Liver (tissue), 9 donors: ENCODE measurements around the gene ARHGAP4. TPM values are rescaled to one million over a fixed set of nuclear protein-coding genes. Genes with fewer than 3 reads are reported as not detected.

Source experiments
- DNase-seq: peaks from one replicate; pipeline ENCODE4 v3.0.0-alpha.2; 2017; ENCODE audit warnings: low spot score
- H3K27ac ChIP-seq, 2 donors: one replicate each; pipeline ENCODE4 v1.7.0; 2013; ENCODE audit warnings: inconsistent platforms in 2 of 2, low read length in 2 of 2, control low read depth in 1 of 2, low read depth in 1 of 2, mild to moderate bottlenecking in 1 of 2
- H3K27me3 ChIP-seq, 4 donors: one replicate each; pipeline versions ENCODE4 v1.6.1 to v1.7.0; 2013; ENCODE audit warnings: low read length in 3 of 4, inconsistent platforms in 1 of 4, mild to moderate bottlenecking in 1 of 4, moderate library complexity in 1 of 4; ENCODE audit not compliant: control insufficient read depth in 4 of 4, insufficient read depth in 4 of 4
- H3K36me3 ChIP-seq, 4 donors: one replicate each; pipeline versions ENCODE4 v1.6.1 to v1.7.0; 2013; ENCODE audit warnings: low read length in 3 of 4, mild to moderate bottlenecking in 3 of 4, low read depth in 1 of 4, moderate library complexity in 1 of 4; ENCODE audit not compliant: control insufficient read depth in 4 of 4, insufficient read depth in 3 of 4
- H3K4me1 ChIP-seq, 4 donors: one replicate each; pipeline versions ENCODE4 v1.6.1 to v1.7.0; 2013; ENCODE audit warnings: low read length in 3 of 4, mild to moderate bottlenecking in 3 of 4, moderate library complexity in 1 of 4; ENCODE audit not compliant: control insufficient read depth in 4 of 4, insufficient read depth in 4 of 4
- H3K4me3 ChIP-seq, 3 donors: one replicate each; pipeline versions ENCODE4 v1.6.1 to v1.7.0; 2013; ENCODE audit warnings: low read length in 3 of 3, control low read depth in 1 of 3, low read depth in 1 of 3, mild to moderate bottlenecking in 1 of 3
- H3K9ac ChIP-seq, 2 donors: one replicate each; pipeline ENCODE4 v1.7.0; 2013; ENCODE audit warnings: low read length in 2 of 2, mild to moderate bottlenecking in 2 of 2, moderate library complexity in 2 of 2, control low read depth in 1 of 2, low read depth in 1 of 2
- H3K9me3 ChIP-seq, 4 donors: one replicate each; pipeline versions ENCODE4 v1.6.1 to v1.7.0; 2013; ENCODE audit warnings: low read length in 3 of 4; ENCODE audit not compliant: control insufficient read depth in 4 of 4
- EGR1 ChIP-seq, 2 donors: IDR thresholded peaks; 2 replicates each; pipeline ENCODE4 v1.6.1; 2016 to 2018; ENCODE audit warnings: antibody characterized with exemption in 2 of 2, low read depth in 2 of 2
- FOXA1 ChIP-seq: IDR thresholded peaks from 2 replicates; pipeline ENCODE4 v1.6.1; 2016; ENCODE audit warnings: antibody characterized with exemption
- FOXA2 ChIP-seq: IDR thresholded peaks from 2 replicates; pipeline ENCODE4 v1.6.1; 2016; ENCODE audit warnings: antibody characterized with exemption
- GABPA ChIP-seq, 2 donors: IDR thresholded peaks in 1 of 2; conservative IDR thresholded peaks in 1 of 2; 2 replicates each; pipeline ENCODE4 v1.6.1; 2016; ENCODE audit warnings: antibody characterized with exemption in 2 of 2, mild to moderate bottlenecking in 1 of 2, moderate library complexity in 1 of 2
- HNF4A ChIP-seq, 2 donors: conservative IDR thresholded peaks; 2 replicates each; pipeline ENCODE4 v1.6.1; 2016; ENCODE audit warnings: antibody characterized with exemption in 2 of 2, mild to moderate bottlenecking in 2 of 2
- HNF4G ChIP-seq: IDR thresholded peaks from 2 replicates; pipeline ENCODE4 v1.6.1; 2016; ENCODE audit warnings: antibody characterized with exemption
- RXRA ChIP-seq, 2 donors: IDR thresholded peaks; 2 replicates each; pipeline ENCODE4 v1.6.1; 2017 to 2018; ENCODE audit warnings: antibody characterized with exemption in 2 of 2, mild to moderate bottlenecking in 1 of 2
- SP1 ChIP-seq: IDR thresholded peaks from 2 replicates; pipeline ENCODE4 v1.6.1; 2018; ENCODE audit warnings: antibody characterized with exemption, mild to moderate bottlenecking
- YY1 ChIP-seq: IDR thresholded peaks from 2 replicates; pipeline ENCODE4 v1.6.1; 2016; ENCODE audit warnings: antibody characterized with exemption, mild to moderate bottlenecking
- WGBS: extraction: QIAGEN DNeasy Blood & Tissue Kit; methylation state at CpG from one replicate; pipeline ENCODE4 v1.1.7; 2013; 5-methylcytosine and 5-hydroxymethylcytosine counted together
- polyA plus RNA-seq, 2 donors: library from polyadenylated mRNA; stranded (reverse) in 1 of 2; unstranded in 1 of 2; fragments of 200-250 nt in 1 of 2; fragments of >200 nt in 1 of 2; fragmentation: Nextera tagmentation in 1 of 2; extraction: Ambion mirVana in 1 of 2; gene quantifications; one replicate each; pipeline versions ENCODE4 v1.2.1 to v1.2.3, GENCODE V29; 2013 to 2015
- total RNA-seq, 2 donors: library from RNA; depleted of rRNA; stranded (reverse); fragments of >200 nt; gene quantifications; one replicate each; pipeline ENCODE4 v1.2.3, GENCODE V29; 2014
- TF ChIP-seq, protein P1 (sequence below): IDR thresholded peaks from 2 replicates; pipeline ENCODE4 v1.6.1; 2016; ENCODE audit warnings: antibody characterized with exemption, mild to moderate bottlenecking
- TF ChIP-seq, protein P2 (sequence below): IDR thresholded peaks from 2 replicates; pipeline ENCODE4 v1.6.1; 2016; ENCODE audit warnings: antibody characterized with exemption
- TF ChIP-seq, protein P3 (sequence below): fragments of 150-350 bp; IDR thresholded peaks from 2 replicates; pipeline ENCODE4 v1.5.1; 2017; ENCODE audit warnings: improper control_type of control experiment, low read depth, low read length; ENCODE audit not compliant: missing input control
- TF ChIP-seq, protein P4 (sequence below): IDR thresholded peaks from 2 replicates; pipeline ENCODE4 v1.6.1; 2016; ENCODE audit warnings: antibody characterized with exemption
- donor health status: healthy.
- donor health status: healthy.
- donor health status: healthy.
- donor health status: healthy.
- donor health status: healthy.

The ARHGAP4 gene
- total and polyA plus RNA-seq, 4 donors, result 3.3 to 28.1 (median 10.2) TPM

DNA sequence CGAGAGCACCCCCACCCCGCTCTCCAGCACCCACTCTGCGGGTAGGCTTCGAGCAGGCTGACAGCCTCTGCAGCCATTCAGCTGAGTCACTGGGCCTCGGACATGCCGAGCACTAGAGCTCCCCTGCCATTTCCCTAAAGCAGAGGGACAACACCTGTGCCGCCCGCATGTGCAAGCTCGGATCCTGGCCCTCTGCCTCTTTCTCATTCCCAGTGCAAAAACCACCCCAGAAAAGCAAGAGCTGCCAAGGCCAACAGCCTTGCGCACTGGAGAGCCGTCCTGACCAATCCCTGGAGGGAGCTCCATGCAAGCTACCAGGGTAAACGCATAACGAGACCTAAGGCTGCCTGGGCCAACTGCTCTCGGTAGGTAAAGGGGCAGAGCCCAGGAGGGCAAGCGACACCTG is 40.2 kb upstream of the ARHGAP4 start:
- no peak overlapping the region for H3K4me3 ChIP-seq
- no peak for DNase-seq
- peaks cover 10 to 52% (median 41%) of the 10 kb centered on the region in 4 donors for H3K4me1 ChIP-seq
- H3K27ac ChIP-seq, result peak overlapping the region in 1 of 2 donors; percentile 39
- peaks cover 3 to 31% (median 11%) of the 10 kb centered on the region in 4 donors for H3K36me3 ChIP-seq
- no peaks in the 10 kb centered on the region for H3K9me3 ChIP-seq
- H3K9ac ChIP-seq, result no peak overlapping the region
- WGBS, result 46% methylated on average over 15 of the region's 15 CpGs
- no peaks in the 10 kb centered on the region for H3K27me3 ChIP-seq
- TF ChIP-seq HNF4A (conservative IDR thresholded peaks at IDR 0.05) (peak in 1 of 2 donors; percentile 6), YY1 (no peak), SP1 (peak; percentile 39), RXRA (IDR thresholded peaks at IDR 0.05) (peak; percentile 57 to 69)

DNA sequence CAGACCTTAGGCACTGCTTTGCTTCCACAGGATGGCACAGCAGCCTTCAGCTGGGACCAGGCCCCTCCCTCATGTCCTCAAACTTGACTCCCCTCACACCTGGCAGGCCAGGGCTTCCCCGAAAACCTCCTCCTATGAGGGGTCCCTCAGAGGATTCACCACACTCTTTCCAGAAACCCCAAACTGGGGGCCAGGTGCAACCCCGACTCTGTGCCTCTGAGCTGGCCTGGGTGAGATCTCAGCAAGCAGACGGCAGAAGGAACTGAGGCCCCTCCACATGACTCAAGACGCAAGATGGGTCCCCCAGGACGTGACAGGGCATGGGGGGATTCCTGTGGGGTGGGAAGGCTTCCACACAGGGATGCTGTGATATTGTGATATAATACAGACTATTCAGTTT is 39.3 kb upstream of the ARHGAP4 start:
- peaks cover 10 to 49% (median 41%) of the 10 kb centered on the region in 4 donors for H3K4me1 ChIP-seq
- no peaks in the 10 kb centered on the region for H3K9me3 ChIP-seq
- TF ChIP-seq EGR1 (IDR thresholded peaks at IDR 0.05; ENCODE audit: low read depth in 2 of 2) (no peak), HNF4G (no peak), FOXA2 (no peak)
- TF ChIP-seq, protein P1, sequence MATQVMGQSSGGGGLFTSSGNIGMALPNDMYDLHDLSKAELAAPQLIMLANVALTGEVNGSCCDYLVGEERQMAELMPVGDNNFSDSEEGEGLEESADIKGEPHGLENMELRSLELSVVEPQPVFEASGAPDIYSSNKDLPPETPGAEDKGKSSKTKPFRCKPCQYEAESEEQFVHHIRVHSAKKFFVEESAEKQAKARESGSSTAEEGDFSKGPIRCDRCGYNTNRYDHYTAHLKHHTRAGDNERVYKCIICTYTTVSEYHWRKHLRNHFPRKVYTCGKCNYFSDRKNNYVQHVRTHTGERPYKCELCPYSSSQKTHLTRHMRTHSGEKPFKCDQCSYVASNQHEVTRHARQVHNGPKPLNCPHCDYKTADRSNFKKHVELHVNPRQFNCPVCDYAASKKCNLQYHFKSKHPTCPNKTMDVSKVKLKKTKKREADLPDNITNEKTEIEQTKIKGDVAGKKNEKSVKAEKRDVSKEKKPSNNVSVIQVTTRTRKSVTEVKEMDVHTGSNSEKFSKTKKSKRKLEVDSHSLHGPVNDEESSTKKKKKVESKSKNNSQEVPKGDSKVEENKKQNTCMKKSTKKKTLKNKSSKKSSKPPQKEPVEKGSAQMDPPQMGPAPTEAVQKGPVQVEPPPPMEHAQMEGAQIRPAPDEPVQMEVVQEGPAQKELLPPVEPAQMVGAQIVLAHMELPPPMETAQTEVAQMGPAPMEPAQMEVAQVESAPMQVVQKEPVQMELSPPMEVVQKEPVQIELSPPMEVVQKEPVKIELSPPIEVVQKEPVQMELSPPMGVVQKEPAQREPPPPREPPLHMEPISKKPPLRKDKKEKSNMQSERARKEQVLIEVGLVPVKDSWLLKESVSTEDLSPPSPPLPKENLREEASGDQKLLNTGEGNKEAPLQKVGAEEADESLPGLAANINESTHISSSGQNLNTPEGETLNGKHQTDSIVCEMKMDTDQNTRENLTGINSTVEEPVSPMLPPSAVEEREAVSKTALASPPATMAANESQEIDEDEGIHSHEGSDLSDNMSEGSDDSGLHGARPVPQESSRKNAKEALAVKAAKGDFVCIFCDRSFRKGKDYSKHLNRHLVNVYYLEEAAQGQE, result no peak
- TF ChIP-seq, protein P2, sequence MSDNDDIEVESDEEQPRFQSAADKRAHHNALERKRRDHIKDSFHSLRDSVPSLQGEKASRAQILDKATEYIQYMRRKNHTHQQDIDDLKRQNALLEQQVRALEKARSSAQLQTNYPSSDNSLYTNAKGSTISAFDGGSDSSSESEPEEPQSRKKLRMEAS, result no peak
- DNase-seq, result no peak
- no peak overlapping the region for H3K4me3 ChIP-seq
- no peaks in the 10 kb centered on the region for H3K27me3 ChIP-seq
- WGBS, result 84% methylated on average over 5 of the region's 5 CpGs
- H3K36me3 ChIP-seq, result peaks cover 6 to 39% (median 15%) of the 10 kb centered on the region in 4 donors
- H3K9ac ChIP-seq, result no peak overlapping the region
- no peak overlapping the region for H3K27ac ChIP-seq

DNA sequence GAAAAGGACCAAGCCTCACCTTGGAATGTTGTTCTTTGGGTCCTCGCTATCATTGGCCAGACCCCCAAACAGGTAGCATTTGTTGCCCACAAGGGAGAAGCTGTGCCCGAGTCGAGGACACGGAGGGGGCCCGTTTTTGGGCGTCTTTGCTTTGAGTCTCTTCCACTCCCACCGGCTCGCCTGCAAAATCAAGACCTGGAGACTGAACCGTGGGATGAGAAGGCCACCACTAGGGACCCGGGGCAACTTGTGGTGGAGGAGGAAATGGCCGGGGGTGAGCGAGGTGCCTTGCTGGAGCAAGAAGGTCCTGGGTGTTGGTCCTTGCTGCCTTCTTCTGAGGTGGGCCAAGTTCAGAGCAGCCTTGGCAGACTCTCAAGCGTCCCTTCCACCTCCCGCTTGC is 38.0 kb upstream of the ARHGAP4 start:
- Histone ChIP-seq H3K27me3 (no peaks in the 10 kb centered on the region), H3K4me1 (peaks cover 6 to 40% (median 34%) of the 10 kb centered on the region in 4 donors), H3K27ac (no peak overlapping the region), H3K36me3 (peaks cover 8 to 52% (median 22%) of the 10 kb centered on the region in 4 donors), H3K4me3 (no peak overlapping the region), H3K9ac (no peak overlapping the region), H3K9me3 (no peaks in the 10 kb centered on the region)
- no peak for DNase-seq
- TF ChIP-seq FOXA1 (no peak), EGR1 (IDR thresholded peaks at IDR 0.05; ENCODE audit: low read depth in 2 of 2) (no peak), YY1 (no peak), GABPA (IDR thresholded peaks at IDR 0.05 in 1 of 2, conservative IDR thresholded peaks at IDR 0.05 in 1 of 2) (no peak)
- TF ChIP-seq, protein P3, sequence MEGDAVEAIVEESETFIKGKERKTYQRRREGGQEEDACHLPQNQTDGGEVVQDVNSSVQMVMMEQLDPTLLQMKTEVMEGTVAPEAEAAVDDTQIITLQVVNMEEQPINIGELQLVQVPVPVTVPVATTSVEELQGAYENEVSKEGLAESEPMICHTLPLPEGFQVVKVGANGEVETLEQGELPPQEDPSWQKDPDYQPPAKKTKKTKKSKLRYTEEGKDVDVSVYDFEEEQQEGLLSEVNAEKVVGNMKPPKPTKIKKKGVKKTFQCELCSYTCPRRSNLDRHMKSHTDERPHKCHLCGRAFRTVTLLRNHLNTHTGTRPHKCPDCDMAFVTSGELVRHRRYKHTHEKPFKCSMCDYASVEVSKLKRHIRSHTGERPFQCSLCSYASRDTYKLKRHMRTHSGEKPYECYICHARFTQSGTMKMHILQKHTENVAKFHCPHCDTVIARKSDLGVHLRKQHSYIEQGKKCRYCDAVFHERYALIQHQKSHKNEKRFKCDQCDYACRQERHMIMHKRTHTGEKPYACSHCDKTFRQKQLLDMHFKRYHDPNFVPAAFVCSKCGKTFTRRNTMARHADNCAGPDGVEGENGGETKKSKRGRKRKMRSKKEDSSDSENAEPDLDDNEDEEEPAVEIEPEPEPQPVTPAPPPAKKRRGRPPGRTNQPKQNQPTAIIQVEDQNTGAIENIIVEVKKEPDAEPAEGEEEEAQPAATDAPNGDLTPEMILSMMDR, result no peak
- TF ChIP-seq, protein P2, result no peak
- TF ChIP-seq, protein P4, sequence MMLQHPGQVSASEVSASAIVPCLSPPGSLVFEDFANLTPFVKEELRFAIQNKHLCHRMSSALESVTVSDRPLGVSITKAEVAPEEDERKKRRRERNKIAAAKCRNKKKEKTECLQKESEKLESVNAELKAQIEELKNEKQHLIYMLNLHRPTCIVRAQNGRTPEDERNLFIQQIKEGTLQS, result no peak
- WGBS, result 94% methylated on average over 14 of the region's 14 CpGs
